ENCODE data around the gene ABLIM1.

- TF ChIP-seq CTCF (conservative IDR thresholded peaks at IDR 0.05; ENCODE audit: low read depth, low read length) (no peak), EZH2 (IDR thresholded peaks at IDR 0.05; ENCODE audit: borderline replicate concordance, low read depth, low read length, poor library complexity, severe bottlenecking) (no peak)
These were observed 166.7 kb downstream of the ABLIM1 start for GRCh38 chr10:114491419-114491818.
